ENCODE results near the gene ARHGAP23. TPM values are rescaled to one million over a fixed set of nuclear protein-coding genes. Genes with fewer than 3 reads are reported as not detected.

ARHGAP23 gene
- polyA plus RNA-seq, 1 donor (not counting 4 experiments of a cell fraction or from before 2014, with no cell fraction given) = 6.1 TPM

DNA sequence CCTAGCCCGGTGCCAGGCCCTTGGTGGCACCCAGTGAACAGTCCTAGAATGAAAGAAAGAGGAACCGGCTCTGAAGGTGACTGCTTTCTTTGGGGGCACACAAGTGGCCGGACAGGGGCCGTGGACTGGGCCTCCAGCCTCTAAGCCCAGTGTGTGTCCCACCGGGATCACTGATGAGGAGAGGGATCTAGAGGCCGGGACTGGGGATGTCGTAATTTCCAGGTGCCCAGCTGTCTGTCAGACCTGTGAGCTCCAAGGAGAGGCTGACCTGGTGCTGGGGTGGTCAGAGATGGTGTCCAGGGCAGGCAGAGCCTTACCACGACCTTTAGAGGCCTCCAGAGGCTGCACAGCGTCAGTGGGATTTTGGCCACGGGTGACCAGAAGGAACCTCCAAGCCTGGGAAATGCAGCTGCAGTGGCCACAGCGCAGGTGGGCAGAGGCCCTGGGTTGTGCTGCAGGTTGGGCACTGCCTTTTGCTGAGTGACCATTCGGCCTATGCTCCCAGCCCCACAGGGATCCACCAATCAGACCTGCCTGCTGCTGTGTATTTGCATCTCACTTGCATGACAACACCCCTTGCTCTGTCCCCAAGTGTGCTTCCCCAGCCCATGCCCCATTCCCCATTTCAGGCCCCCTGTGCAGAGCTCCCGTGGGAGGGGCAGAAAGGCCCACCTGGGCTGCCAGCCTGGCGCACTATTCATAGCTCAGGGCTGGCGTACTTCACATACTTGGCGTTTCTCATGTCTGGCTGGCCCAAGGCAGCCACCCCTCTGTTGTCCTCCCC lies 12.5 kb downstream of the ARHGAP23 start:
- Histone ChIP-seq H4K20me1 (ENCODE audit: control insufficient read depth, extremely low read depth, insufficient read depth, low read length) (peaks cover 3% of the 10 kb centered on the region), H3K4me1 (ENCODE audit: control insufficient read depth, extremely low read depth, insufficient read depth, low read length) (peaks cover 8% of the 10 kb centered on the region), H3K9ac (ENCODE audit: control insufficient read depth, extremely low read depth, insufficient read depth, low read length) (no peak overlapping the region), H3K27ac (ENCODE audit: control insufficient read depth, insufficient read depth, low read length) (no peak overlapping the region), H3K27me3 (ENCODE audit: control insufficient read depth, extremely low read depth, insufficient read depth, low read length) (no peaks in the 10 kb centered on the region), H3K4me3 (ENCODE audit: control insufficient read depth in 2 of 3, extremely low read depth in 1 of 3, insufficient read depth in 2 of 3, low read depth in 1 of 3, low read length in 3 of 3) (no peak overlapping the region), H3K9me1 (ENCODE audit: control insufficient read depth, extremely low read depth, insufficient read depth, low read length) (no peaks in the 10 kb centered on the region), H3K4me2 (ENCODE audit: control insufficient read depth, extremely low read depth, insufficient read depth, low read depth, low read length) (no peak overlapping the region), H2AFZ (ENCODE audit: control insufficient read depth, low read length) (no peak overlapping the region), H3K36me3 (ENCODE audit: control insufficient read depth in 2 of 2, extremely low read depth in 1 of 2, insufficient read depth in 2 of 2, low read length in 2 of 2) (no peaks in the 10 kb centered on the region), H3K9me3 (ENCODE audit: control insufficient read depth, low read depth, low read length) (no peaks in the 10 kb centered on the region), H3K79me2 (ENCODE audit: control insufficient read depth, insufficient read depth, low read length) (no peaks in the 10 kb centered on the region)
- TF ChIP-seq, protein P1, sequence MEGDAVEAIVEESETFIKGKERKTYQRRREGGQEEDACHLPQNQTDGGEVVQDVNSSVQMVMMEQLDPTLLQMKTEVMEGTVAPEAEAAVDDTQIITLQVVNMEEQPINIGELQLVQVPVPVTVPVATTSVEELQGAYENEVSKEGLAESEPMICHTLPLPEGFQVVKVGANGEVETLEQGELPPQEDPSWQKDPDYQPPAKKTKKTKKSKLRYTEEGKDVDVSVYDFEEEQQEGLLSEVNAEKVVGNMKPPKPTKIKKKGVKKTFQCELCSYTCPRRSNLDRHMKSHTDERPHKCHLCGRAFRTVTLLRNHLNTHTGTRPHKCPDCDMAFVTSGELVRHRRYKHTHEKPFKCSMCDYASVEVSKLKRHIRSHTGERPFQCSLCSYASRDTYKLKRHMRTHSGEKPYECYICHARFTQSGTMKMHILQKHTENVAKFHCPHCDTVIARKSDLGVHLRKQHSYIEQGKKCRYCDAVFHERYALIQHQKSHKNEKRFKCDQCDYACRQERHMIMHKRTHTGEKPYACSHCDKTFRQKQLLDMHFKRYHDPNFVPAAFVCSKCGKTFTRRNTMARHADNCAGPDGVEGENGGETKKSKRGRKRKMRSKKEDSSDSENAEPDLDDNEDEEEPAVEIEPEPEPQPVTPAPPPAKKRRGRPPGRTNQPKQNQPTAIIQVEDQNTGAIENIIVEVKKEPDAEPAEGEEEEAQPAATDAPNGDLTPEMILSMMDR (optimal IDR thresholded peaks at IDR 0.05 in 1 of 3, IDR thresholded peaks at IDR 0.05 in 1 of 3, conservative IDR thresholded peaks at IDR 0.05 in 1 of 3; ENCODE audit: extremely low read depth in 1 of 3, insufficient read depth in 2 of 3, low read length in 3 of 3) = no peak
- TF ChIP-seq EZH2 (IDR thresholded peaks at IDR 0.05; ENCODE audit: low read length) = no peak
- DNase-seq (ENCODE audit: low read depth, low spot score) (no peak), FAIRE-seq (no peak)
- dilution Hi-C loops (cut with MboI; ENCODE audit: extremely low pct_ligation_motif_present, low sequenced_read_pairs) = no loop called here

DNA sequence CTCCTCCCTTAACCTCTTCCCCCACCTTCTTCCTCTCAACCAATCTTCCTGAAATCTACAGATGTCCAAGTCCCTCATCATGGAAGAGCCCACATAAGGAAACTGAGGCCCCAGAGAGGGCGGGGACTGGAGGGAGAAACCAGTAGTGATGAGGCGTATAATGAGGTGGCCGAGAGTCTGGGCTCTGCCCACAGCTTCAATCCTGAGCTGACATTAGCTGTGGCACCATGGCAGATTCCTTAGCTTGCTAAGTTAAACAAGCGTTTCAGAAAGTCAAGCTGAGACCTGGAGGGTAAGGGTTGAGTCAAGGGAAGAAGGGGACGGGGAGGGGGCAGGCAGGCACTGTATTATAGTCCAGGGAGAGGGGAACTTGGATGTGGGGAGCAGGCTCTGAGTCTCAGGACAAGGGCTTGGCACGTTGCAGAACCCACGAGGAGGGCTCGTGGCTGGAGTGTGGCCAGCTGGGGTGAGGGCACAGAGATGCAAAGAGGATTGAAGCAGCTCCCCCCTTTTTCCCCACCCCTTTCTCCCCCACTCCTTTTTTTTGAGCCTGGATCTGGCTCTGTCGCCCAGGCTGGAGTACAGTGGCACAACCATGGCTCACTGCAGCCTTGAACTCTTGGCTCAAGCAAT lies 13.3 kb downstream of the ARHGAP23 start:
- H2AFZ ChIP-seq (ENCODE audit: control insufficient read depth, low read length) = no peak overlapping the region
- no peak overlapping the region for H3K27ac ChIP-seq (ENCODE audit: control insufficient read depth, insufficient read depth, low read length)
- no peaks in the 10 kb centered on the region for H3K36me3 ChIP-seq (ENCODE audit: control insufficient read depth in 2 of 2, extremely low read depth in 1 of 2, insufficient read depth in 2 of 2, low read length in 2 of 2)
- H3K9me3 ChIP-seq (ENCODE audit: control insufficient read depth, low read depth, low read length) = no peaks in the 10 kb centered on the region
- no peaks in the 10 kb centered on the region for H3K27me3 ChIP-seq (ENCODE audit: control insufficient read depth, extremely low read depth, insufficient read depth, low read length)
- no peak overlapping the region for H3K9ac ChIP-seq (ENCODE audit: control insufficient read depth, extremely low read depth, insufficient read depth, low read length)
- DNase-seq (ENCODE audit: low read depth, low spot score) = no peak
- TF ChIP-seq EZH2 (IDR thresholded peaks at IDR 0.05; ENCODE audit: low read length) = no peak
- TF ChIP-seq, protein P1 (optimal IDR thresholded peaks at IDR 0.05 in 1 of 3, IDR thresholded peaks at IDR 0.05 in 1 of 3, conservative IDR thresholded peaks at IDR 0.05 in 1 of 3; ENCODE audit: extremely low read depth in 1 of 3, insufficient read depth in 2 of 3, low read length in 3 of 3) = no peak
- no peak overlapping the region for H3K4me3 ChIP-seq (ENCODE audit: control insufficient read depth in 2 of 3, extremely low read depth in 1 of 3, insufficient read depth in 2 of 3, low read depth in 1 of 3, low read length in 3 of 3)
- peaks cover 3% of the 10 kb centered on the region for H4K20me1 ChIP-seq (ENCODE audit: control insufficient read depth, extremely low read depth, insufficient read depth, low read length)
- peaks cover 8% of the 10 kb centered on the region for H3K4me1 ChIP-seq (ENCODE audit: control insufficient read depth, extremely low read depth, insufficient read depth, low read length)
- no peaks in the 10 kb centered on the region for H3K9me1 ChIP-seq (ENCODE audit: control insufficient read depth, extremely low read depth, insufficient read depth, low read length)
- no peak overlapping the region for H3K4me2 ChIP-seq (ENCODE audit: control insufficient read depth, extremely low read depth, insufficient read depth, low read depth, low read length)
- FAIRE-seq = no peak
- no peaks in the 10 kb centered on the region for H3K79me2 ChIP-seq (ENCODE audit: control insufficient read depth, insufficient read depth, low read length)
- dilution Hi-C loops (cut with MboI; ENCODE audit: extremely low pct_ligation_motif_present, low sequenced_read_pairs) = no loop called here

Measured in keratinocyte (primary cell).